HG03280 (cell line): ENCODE measurements around the gene TCEANC2.
"Not testable (repeated sequence)": the region's sequence is repeated elsewhere in the genome, so short reads cannot be mapped to it uniquely, and the experiment has no call there.

ENCODE experiments used
- ATAC-seq: cut with Tn5 transposase; IDR thresholded peaks from one replicate; pipeline ENCODE4 v1.9.1; 2021; ENCODE audit warnings: mild to moderate bottlenecking, moderate library complexity; ENCODE audit not compliant: unreplicated experiment

The TCEANC2 gene

GRCh38 chr1:54052934-54053744, at the start of gene TCEANC2, which contains the start of gene TMEM59:
Gene TCEANC2, plus strand, starts transcription at chr1:54053608. Its CDS starts 815 bp downstream, at chr1:54054423.
Gene TMEM59, minus strand, starts transcription at chr1:54053204. Its CDS starts 16 bp downstream, at chr1:54053188.
- ATAC-seq: peak; percentile 92

DNA sequence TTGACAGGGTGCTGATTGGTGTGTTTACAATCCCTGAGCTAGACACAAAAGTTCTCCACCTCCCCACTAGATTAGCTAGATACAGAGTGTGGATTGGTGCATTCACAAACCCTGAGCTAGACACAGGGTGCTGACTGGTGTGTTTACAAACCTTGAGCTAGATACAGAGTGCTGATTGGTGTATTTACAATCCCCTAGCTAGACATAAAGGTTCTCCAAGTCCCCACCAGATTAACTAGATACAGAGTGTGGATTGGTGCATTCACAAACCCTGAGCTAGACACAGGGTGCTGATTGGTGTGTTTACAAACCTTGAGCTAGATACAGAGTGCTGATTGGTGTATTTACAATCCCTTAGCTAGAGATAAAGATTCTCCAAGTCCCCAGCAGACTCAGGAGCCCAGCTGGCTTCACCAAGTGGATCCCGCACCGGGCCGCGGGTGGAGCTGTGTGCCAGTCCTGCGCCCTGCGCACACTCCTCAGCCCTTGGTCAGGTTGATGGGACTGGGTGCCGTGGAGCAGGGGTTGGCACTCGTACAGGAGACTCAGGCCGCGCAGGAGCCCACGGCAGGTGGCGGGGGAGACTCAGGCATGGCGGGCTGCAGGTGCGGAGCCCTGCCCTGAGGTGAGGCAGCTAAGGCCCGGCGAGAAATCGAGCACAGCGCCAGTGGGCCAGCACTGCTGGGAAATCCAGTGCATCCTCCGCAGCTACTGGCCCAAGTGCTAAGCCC, 49.5 kb upstream of the TCEANC2 start:
- ATAC-seq: not testable (repeated sequence)

GRCh38 chr1:54004481-54005049, 48.8 kb upstream of the TCEANC2 start:
- ATAC-seq: no peak

- no peak for ATAC-seq
Observed at GRCh38 chr1:54006508-54006907, 46.9 kb upstream of the TCEANC2 start.

GRCh38 chr1:54007613-54008012, 45.8 kb upstream of the TCEANC2 start:
- no peak for ATAC-seq

DNA sequence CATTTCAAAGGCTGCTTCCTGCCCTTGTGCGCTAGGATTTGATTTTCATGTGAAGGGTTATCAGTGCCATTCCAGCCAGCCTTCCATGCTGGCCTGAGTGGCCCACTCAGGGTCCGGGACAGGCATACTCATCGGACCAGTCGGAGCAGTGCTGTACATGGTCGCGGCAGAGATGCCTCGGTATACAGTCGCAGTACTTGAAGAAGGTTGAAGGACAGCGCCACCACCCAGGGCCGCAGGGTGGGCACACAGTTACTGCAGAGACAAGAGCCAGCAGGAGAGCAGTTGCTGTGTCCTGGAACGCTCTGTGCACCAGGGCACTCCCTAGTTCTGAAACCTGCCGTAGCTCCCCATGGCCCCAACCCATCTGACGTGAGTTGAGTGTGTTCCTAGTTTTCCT, 44.5 kb upstream of the TCEANC2 start:
- ATAC-seq: no peak

GRCh38 chr1:54009406-54009805, 44.0 kb upstream of the TCEANC2 start:
- no peak for ATAC-seq

DNA sequence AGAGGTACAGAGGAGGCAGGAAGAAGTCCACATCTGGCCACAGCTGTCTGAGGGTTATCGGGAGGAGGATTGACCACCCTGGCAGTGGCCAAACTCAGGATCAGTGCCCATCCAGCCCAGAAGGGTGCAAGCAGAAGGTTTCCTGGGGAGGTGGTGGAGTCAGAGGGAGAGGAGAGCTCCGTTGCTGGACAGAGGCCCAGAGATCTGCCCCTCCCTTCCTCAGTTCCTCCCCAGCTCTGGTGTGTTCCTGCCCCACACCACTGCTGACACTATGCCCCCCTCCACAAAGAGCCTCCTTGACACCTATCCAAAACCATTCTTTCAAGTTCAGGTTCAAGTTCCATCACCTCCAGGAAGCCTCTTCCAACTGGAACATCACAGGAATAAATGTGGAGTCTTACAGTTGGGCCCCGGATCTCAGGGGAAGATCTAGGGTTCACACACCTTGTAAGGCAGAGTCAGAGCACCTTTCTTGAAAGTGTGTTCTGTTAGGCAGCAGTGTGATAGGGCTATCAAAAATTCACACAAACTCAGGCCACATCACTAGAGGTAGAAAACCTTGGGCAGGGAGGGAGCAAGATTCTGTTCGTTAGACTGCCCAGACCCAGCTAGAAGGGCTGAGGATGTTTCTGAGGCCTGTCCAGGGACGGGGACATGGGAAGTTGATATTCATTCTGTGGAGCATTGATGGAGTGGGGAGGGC, 42.8 kb upstream of the TCEANC2 start:
- no peak for ATAC-seq

- no peak for ATAC-seq
Observed at GRCh38 chr1:54011316-54012007, 41.9 kb upstream of the TCEANC2 start.

DNA sequence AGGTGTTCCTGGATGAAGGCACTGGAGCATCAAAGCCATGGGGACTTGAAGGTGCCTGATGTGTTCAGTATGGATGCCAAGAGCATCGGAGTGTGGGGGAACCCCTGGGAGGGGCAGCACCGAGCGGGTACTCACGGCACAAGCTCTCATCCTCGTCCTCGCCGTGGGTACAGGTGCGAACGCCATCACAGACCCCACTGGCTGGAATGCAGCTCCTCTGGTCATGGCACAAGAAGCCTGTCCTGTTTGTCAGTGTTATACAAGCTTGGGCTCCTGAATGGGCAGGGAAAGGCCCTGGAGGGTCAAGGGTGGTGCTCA, 41.4 kb upstream of the TCEANC2 start:
- no peak for ATAC-seq

DNA sequence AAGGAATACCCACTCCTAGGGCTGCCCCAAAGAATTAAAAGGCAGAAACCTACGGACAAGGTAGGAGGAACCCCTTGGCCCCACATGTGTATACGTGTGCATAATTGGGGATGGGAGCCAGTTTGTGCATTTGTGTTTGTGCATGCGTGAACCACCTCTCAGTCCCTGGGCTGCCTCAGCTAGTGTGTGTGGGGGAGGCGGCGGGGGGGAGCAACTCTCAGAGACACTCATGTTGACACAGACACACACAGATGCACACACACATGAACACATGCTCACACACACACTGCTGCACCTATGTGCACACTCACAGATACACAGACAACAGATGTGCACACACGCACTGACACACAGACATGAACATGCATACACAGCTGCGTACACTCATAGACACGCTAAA, 40.5 kb upstream of the TCEANC2 start:
- no peak for ATAC-seq

DNA sequence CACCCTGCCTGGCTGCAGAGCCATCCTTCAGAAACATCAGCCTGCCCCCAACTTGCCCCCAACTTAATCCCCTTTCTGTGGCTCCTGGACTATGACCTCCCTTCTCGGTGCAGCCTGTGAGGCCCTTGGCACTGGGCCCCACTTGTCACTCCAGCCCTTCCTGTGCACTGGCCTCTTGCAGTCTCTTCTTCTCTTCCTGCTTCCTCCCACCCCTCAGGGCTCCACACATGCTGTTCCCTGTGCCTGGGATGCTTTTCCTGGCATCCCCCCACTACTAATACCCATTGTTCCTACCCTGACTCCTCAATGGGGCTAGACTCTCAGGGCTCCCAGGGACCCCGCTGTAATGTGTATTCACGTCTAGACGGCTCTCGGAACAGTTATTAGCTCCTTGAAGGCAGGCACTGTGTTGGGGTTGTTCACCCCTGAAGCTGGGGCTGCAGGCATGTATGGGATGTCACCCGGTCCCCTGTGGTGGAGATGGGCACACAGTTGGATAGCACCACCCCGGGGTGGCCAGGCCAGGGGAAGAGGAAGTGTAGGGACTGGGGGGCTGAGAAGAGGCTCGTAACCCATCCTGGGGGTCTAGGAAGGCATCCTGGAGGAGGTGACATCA, 39.9 kb upstream of the TCEANC2 start:
- ATAC-seq: no peak

GRCh38 chr1:54014009-54014629, 39.3 kb upstream of the TCEANC2 start:
- ATAC-seq: no peak

DNA sequence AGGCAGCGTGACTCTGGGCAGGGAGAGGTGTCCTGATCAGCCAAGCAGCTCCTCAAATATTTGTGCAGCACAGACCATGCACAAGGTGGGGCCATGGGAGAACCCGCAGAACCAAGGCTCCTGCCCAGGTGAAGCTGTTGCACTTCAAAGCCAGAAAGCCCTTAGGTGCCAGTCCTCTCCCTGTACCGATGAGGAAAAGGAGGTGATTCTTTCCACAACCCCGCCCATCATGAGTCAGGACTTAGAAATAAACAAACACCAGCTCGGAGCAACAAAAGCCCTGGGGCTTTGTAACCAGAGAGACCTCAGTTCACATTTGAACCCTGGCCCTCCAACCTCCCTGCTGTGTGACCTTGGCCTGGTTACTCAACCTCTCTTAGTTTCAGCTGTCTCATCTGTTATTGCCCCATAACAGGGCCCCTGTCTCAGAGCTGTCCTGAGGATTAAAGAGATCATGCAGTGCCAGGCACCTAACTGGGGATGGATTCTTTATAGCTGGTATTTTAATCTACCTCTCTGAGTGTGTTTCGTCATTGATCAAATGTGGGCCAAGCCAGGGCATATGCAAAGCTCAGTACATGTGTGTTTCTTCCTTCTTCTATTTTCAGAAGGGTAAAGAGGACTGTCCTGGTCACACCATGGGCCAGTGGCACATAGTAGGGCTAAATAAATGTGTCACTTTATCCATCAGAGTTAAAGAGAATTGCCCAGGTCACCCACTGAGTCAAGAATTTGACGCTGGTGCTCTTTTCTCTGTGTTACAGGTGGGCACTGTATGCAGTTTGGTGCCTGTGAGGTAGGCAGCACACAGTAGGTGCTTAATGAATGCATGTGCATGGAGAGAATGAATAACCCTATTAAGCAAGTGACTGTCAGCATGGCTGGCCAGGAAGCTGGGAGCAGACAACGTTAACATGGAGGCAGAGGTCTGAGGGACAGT, 36.8 kb upstream of the TCEANC2 start:
- no peak for ATAC-seq

GRCh38 chr1:54017979-54018378, 35.4 kb upstream of the TCEANC2 start, which contains the start of gene LDLRAD1:
Gene LDLRAD1, minus strand, starts transcription at chr1:54018186. Its CDS starts 74 bp downstream, at chr1:54018112.
- ATAC-seq: no peak

GRCh38 chr1:54018635-54019034, 34.8 kb upstream of the TCEANC2 start:
- ATAC-seq: no peak

- not testable (repeated sequence) for ATAC-seq
Observed at GRCh38 chr1:54019562-54020176, 33.7 kb upstream of the TCEANC2 start.

GRCh38 chr1:54024358-54024757, 29.1 kb upstream of the TCEANC2 start:
- ATAC-seq: no peak
